Measurements from ENCODE around the gene DHPS.

Gene DHPS

DNA sequence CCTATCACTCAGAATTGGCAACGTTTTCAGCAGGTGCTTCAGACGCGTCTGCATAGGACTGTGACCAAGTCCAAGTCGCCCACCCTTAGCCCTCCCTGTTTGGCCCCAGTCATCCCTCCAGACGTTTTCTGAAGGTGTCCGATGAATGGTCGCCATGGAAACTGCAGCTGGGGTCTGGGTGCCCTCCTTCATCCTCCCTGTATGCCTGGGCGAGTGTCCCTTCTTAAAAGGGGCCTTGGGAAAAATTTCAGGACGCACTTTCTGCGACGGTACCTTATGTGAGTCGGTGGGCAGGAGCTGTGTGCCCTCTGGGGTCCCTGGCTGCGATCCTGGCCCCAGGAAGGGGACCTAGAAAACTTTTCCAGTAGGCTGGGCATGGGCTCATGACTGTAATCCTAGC is 40.2 kb downstream of the DHPS start:
- DNase-seq: no peak

DNA sequence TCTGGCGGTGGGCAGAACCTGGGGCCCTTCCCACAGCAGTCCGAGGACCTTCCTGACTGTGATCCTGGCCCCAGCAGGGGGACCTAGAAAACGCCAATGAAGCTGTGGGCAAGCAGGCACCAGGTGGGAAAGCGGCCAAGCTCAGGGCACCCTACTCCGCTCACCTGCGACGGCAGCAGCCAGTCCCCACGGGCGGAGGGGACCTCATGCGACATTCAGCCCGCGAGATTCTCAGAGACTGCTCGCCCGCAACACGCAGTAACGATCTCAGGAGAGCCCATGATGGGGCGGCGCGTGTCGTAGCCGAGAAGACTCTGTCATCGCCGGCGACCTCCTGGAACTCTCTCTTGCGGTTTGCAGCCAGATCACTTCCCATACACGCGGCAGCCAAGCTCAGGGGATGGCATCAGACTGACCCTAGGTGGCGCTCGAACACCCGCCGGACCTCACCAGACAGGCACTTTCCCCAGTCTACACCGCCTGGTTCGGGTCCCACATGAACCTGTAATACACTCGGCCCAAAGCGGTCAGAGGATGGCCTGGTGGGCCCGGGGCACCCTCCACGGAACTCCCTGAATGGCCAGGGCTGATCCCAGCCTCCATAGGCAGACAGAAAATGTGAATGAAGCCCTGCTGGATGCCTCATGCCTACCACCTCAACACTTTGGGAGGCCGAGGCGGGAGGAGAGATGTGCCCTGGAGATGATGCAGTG is 41.6 kb downstream of the DHPS start:
- peak in 1 of 2 experiments; percentile 3 for DNase-seq

DNA sequence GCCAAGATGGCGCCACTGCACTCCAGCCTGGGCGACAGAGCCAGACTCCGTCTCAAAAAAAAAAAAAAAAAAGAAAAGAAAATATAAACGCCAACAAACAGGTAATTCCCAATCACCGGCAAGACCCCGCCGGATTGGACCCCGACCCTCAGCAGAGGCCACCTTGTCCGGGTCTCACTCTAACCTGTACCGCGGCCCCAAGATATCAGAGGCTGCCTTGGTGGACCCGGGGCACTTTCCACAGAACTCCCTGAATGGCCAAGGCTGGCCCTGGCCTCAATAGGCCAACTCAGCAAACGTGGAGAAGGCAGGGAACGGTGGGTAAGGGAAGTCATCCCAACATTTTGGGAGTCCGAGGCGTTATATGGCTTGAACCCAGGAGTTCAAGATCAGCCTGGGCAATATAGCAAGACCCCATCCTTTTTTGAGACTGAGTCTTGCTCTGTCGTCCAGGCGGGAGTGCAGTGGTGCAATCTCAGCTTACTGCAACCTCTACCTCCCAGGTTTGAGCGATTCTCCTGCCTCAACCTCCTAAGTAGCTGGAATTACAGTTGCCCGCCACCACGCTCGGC is 43.0 kb downstream of the DHPS start:
- no peak for DNase-seq

DNA sequence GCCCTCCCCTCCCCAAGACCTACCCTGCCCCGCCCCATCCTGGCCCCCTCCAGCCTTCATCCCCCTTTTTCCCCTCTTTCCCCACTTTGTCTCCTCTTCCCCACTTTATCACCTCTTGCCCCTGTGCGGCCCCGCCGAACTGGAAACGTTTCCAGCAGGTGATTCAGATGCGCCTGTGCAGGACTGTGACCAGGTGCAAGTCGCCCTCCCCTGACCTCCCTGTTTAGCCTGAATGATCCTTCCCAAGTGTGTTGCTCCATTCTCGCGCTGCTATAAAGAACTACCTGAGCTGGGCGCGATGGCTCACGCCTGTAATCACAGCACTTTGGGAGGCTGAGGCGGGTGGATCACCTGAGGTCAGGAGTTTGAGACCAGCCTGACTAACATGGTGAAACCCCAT is 45.0 kb downstream of the DHPS start:
- DNase-seq: no peak

DNA sequence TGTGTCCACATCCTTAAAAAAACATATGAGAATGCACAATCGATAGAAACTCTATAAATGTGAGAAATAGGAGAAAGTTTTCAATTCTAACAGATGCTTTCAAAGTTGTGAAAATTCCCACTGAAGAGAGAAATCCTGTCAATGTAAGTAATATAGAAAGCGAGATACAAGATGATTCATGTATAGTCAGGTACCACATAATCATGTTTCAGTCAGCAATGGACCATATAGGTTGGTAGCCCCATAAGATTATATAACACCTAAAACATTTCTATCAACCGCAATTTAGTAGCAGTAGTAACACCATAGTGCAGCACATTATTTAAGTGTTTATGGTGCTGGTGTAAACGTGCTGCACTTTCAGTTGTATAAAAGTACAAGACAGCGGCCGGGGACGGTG is 52.5 kb downstream of the DHPS start:
- no peak for DNase-seq

DNA sequence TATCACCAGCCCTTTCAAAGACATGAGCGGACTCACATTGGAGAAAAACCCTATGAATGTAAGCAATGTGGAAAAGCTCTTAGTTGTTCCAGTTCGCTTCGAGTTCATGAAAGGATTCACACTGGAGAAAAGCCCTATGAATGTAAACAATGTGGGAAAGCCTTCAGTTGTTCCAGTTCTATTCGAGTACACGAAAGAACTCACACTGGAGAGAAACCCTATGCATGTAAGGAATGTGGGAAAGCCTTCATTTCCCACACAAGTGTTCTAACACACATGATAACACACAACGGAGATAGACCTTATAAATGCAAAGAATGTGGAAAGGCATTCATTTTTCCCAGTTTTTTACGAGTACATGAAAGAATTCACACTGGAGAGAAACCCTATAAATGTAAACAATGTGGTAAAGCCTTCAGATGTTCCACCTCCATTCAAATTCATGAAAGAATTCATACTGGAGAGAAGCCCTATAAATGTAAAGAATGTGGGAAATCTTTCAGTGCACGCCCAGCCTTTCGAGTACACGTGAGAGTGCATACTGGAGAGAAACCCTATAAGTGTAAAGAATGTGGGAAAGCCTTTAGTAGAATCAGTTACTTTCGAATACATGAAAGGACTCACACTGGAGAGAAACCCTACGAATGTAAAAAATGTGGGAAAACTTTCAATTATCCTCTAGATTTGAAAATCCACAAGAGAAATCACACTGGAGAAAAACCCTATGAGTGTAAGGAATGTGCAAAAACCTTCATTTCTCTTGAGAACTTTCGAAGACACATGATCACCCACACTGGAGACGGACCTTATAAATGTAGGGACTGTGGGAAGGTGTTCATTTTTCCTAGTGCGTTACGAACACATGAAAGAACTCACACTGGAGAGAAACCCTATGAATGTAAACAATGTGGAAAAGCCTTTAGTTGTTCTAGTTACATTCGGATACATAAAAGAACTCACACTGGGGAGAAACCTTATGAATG is 53.3 kb downstream of the DHPS start:
- no peak for DNase-seq

DNA sequence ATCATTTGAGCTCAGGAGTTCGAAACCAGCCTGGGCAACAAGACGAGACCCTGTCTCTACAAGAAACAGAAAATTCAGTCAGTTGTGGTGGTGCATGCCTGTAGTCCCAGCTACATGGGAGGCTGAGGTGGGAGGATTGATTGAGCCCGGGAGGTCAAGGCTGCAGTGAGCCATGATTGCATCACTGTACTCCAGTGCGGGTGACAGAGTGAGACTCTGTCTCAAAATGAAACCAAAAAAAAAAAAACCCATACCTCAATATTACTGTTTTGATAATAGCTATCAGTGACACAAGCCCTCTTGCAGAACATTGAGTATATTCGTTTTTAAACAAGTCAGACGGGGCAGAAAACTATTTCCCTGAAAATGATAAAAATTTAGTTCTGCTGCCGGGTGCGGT is 54.7 kb downstream of the DHPS start:
- DNase-seq: no peak
